PC-3 (cell line): Measurements from ENCODE around the gene GTF2A1L. TPM values are rescaled to one million over a fixed set of nuclear protein-coding genes. Genes with fewer than 3 reads are reported as not detected.
"Not testable (repeated sequence)": the region's sequence is repeated elsewhere in the genome, so short reads cannot be mapped to it uniquely, and the experiment has no call there.

Source experiments
- ATAC-seq: fragments of 200-7000 bp; cut with Tn5 transposase; 2 replicates; pipeline ENCODE4 v1.9.1; 2020; ENCODE audit warnings: mild to moderate bottlenecking, moderate library complexity
- BruUV-seq: library from RNA; stranded (reverse); fragments of 400-500 nt; replicated peaks from 2 replicates; lab custom pipeline; 2021; lab: Mats Ljungman, UMichigan
- CTCF ChIA-PET: fragments of 300-600 bp; sonication (Branson Sonifier 250); formaldehyde crosslinking; loops from one replicate; lab custom pipeline; 2022; ENCODE audit warnings: antibody characterized with exemption; lab: Charles Lee
- POLR2A ChIA-PET: fragments of 300-600 bp; sonication (Branson Sonifier 250); formaldehyde crosslinking; loops from one replicate; lab custom pipeline; 2022; ENCODE audit warnings: antibody characterized with exemption; ENCODE audit not compliant: unreplicated experiment; lab: Charles Lee
- DNase-seq: peaks from one replicate; pipeline ENCODE4 v3.0.0-alpha.2; 2015
- H2AFZ ChIP-seq: fragments of 300-600 bp; sonication (generic); 2 replicates; pipeline ENCODE4 v1.6.0; 2016; ENCODE audit warnings: antibody characterized with exemption, low read length
- H3F3A ChIP-seq: fragments of 300-600 bp; sonication (generic); one replicate; pipeline ENCODE4 v1.6.0; 2017; ENCODE audit warnings: antibody characterized with exemption, low read length, control low read depth, mild to moderate bottlenecking; ENCODE audit not compliant: unreplicated experiment
- H3K27ac ChIP-seq: fragments of 300-600 bp; sonication (generic); 2 replicates; pipeline ENCODE4 v1.5.1; 2016; ENCODE audit warnings: mild to moderate bottlenecking, low read length
- H3K27me3 ChIP-seq: fragments of 300-600 bp; sonication (generic); 2 replicates; pipeline ENCODE4 v1.6.1; 2016; ENCODE audit warnings: low read length, mixed read lengths
- H3K36me3 ChIP-seq: fragments of 300-600 bp; sonication (generic); 2 replicates; pipeline ENCODE4 v1.6.1; 2016; ENCODE audit warnings: low read depth, mixed run types, low read length, mixed read lengths
- H3K4me1 ChIP-seq: fragments of 300-600 bp; sonication (generic); 2 replicates; pipeline ENCODE4 v1.5.1; 2016; ENCODE audit warnings: low read length; ENCODE audit not compliant: insufficient read depth
- H3K4me2 ChIP-seq: fragments of 300-600 bp; sonication (generic); 2 replicates; pipeline ENCODE4 v1.6.0; 2016; ENCODE audit warnings: low read length
- H3K4me3 ChIP-seq: fragments of 300-600 bp; sonication (generic); 2 replicates; pipeline ENCODE4 v1.5.1; 2016; ENCODE audit warnings: mild to moderate bottlenecking, low read length, mixed read lengths
- H3K79me2 ChIP-seq: fragments of 300-600 bp; sonication (generic); 2 replicates; pipeline ENCODE4 v1.6.1; 2017; ENCODE audit warnings: low read length, mixed read lengths
- H3K9ac ChIP-seq: fragments of 300-600 bp; sonication (generic); 2 replicates; pipeline ENCODE4 v1.6.0; 2016; ENCODE audit warnings: mild to moderate bottlenecking, low read length
- H3K9me2 ChIP-seq: fragments of 300-600 bp; sonication (generic); replicated peaks from 2 replicates; pipeline ENCODE4 v1.6.1; 2016; ENCODE audit warnings: mixed run types, low read length, mixed read lengths
- H3K9me3 ChIP-seq: fragments of 300-600 bp; sonication (generic); 2 replicates; pipeline ENCODE4 v1.6.1; 2016; ENCODE audit warnings: low read length, mixed read lengths
- H4K20me1 ChIP-seq: fragments of 300-600 bp; sonication (generic); 2 replicates; pipeline ENCODE4 v1.6.1; 2016; ENCODE audit warnings: low read length, mixed read lengths
- CTCF ChIP-seq: fragments of 300-600 bp; sonication (generic); conservative IDR thresholded peaks from 2 replicates; pipeline ENCODE4 v1.5.1; 2017; ENCODE audit warnings: antibody characterized with exemption, low read depth, mild to moderate bottlenecking, low read length
- EZH2 ChIP-seq: fragments of 300-600 bp; sonication (generic); IDR thresholded peaks from one replicate; pipeline ENCODE4 v1.6.1; 2017; ENCODE audit warnings: antibody characterized with exemption, mild to moderate bottlenecking, low read length; ENCODE audit not compliant: unreplicated experiment
- EZH2phosphoT487 ChIP-seq: fragments of 300-600 bp; sonication (generic); IDR thresholded peaks from 2 replicates; pipeline ENCODE4 v1.6.1; 2018; ENCODE audit warnings: mild to moderate bottlenecking, antibody characterized with exemption, low read length, borderline replicate concordance
- intact Hi-C: fragments of 100-400 bp; cut with micrococcal nuclease; formaldehyde crosslinking; loops from 2 replicates; pipeline ENCODE4 v1.9.0; 2023
- total RNA-seq: library from RNA; depleted of rRNA; stranded (reverse); fragments of >200 nt; gene quantifications from 2 replicates; pipeline ENCODE4 v1.2.3, GENCODE V29; 2014

Gene GTF2A1L
- total RNA-seq, 1 experiment from 2014 or later: not detected

GRCh38 chr2:48699348-48699930 is 81.8 kb downstream of the GTF2A1L start:
- Histone ChIP-seq H4K20me1 (no peaks in the 10 kb centered on the region), H3K4me2 (no peak overlapping the region), H3K9me2 (no peaks in the 10 kb centered on the region), H3K36me3 (no peaks in the 10 kb centered on the region), H3K9me3 (no peaks in the 10 kb centered on the region), H3K27me3 (no peaks in the 10 kb centered on the region), H3F3A (no peaks in the 10 kb centered on the region), H2AFZ (no peak overlapping the region), H3K79me2 (no peaks in the 10 kb centered on the region), H3K27ac (no peak overlapping the region), H3K4me3 (no peak overlapping the region), H3K4me1 (no peaks in the 10 kb centered on the region), H3K9ac (no peak overlapping the region)
- intact Hi-C loops: no loop called here
- POLR2A ChIA-PET: no interaction called here
- DNase-seq (no peak), ATAC-seq (no peak)
- BruUV-seq: no TSS peak
- TF ChIP-seq EZH2phosphoT487 (no peak), EZH2 (no peak), CTCF (no peak)
- CTCF ChIA-PET: no interaction called here

GRCh38 chr2:48703621-48704020 is 86.0 kb downstream of the GTF2A1L start:
- ATAC-seq, H3K9ac ChIP-seq, H2AFZ ChIP-seq, H4K20me1 ChIP-seq, H3K9me3 ChIP-seq, H3K4me2 ChIP-seq, H3F3A ChIP-seq, BruUV-seq, H3K4me1 ChIP-seq, DNase-seq, H3K36me3 ChIP-seq, H3K27me3 ChIP-seq, POLR2A ChIA-PET, H3K4me3 ChIP-seq, H3K27ac ChIP-seq, H3K9me2 ChIP-seq, intact Hi-C loops, H3K79me2 ChIP-seq, CTCF ChIA-PET: not testable (repeated sequence)

DNA sequence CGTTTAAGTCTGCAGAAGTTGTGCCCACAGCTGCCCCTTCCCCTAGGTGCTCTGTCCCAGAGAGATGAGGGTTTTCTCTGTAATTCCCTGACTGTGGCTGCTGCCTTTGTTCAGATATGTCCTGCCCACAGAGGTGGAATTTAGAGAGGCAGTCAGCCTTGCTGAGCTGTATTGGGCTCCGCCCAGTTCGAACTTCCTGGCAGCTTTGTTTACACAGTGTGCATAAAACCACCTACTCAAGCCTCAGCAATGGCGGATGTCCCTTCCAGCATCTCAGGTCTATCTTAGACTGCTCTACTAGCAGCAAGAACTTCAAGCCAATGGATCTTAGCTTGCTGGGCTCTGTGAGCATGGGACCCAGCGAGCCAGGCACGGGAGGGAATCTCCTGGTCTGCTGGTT is 89.8 kb downstream of the GTF2A1L start:
- no peaks in the 10 kb centered on the region for H4K20me1 ChIP-seq
- BruUV-seq: no TSS peak
- H3K27ac ChIP-seq: no peak overlapping the region
- ChIA-PET POLR2A (no interaction called here), CTCF (no interaction called here)
- H3K27me3 ChIP-seq: no peaks in the 10 kb centered on the region
- no peaks in the 10 kb centered on the region for H3F3A ChIP-seq
- H3K9me2 ChIP-seq: no peaks in the 10 kb centered on the region
- peak overlapping the region; percentile 45; the same call in 1 of the 2 replicates for H2AFZ ChIP-seq
- no peaks in the 10 kb centered on the region for H3K36me3 ChIP-seq
- H3K9me3 ChIP-seq: no peaks in the 10 kb centered on the region
- 0 out of 2 replicates have a peak, but pooled peaks cover 6% of the 10 kb centered on the region for H3K4me1 ChIP-seq
- no peak for ATAC-seq
- intact Hi-C loops: no loop called here
- no peak overlapping the region for H3K4me3 ChIP-seq
- no peaks in the 10 kb centered on the region for H3K79me2 ChIP-seq
- no peak overlapping the region for H3K4me2 ChIP-seq
- peak; percentile 55 for DNase-seq
- TF ChIP-seq CTCF (no peak), EZH2 (no peak), EZH2phosphoT487 (no peak)
- no peak overlapping the region for H3K9ac ChIP-seq
